22Rv1 (cell line): ENCODE data around the gene ERCC2.

Experiments
- H3K27ac ChIP-seq: fragments of 450-650 bp; 2 replicates; pipeline ENCODE4 v1.5.1; 2017
- ZFX ChIP-seq: fragments of 450-650 bp; IDR thresholded peaks from 2 replicates; pipeline ENCODE4 v1.6.1; 2017; ENCODE audit warnings: antibody characterized with exemption, borderline replicate concordance
- TF ChIP-seq, protein P1 (sequence below): fragments of 450-650 bp; IDR thresholded peaks from 2 replicates; pipeline ENCODE4 v1.5.1; 2017; ENCODE audit warnings: mild to moderate bottlenecking

The ERCC2 gene

DNA sequence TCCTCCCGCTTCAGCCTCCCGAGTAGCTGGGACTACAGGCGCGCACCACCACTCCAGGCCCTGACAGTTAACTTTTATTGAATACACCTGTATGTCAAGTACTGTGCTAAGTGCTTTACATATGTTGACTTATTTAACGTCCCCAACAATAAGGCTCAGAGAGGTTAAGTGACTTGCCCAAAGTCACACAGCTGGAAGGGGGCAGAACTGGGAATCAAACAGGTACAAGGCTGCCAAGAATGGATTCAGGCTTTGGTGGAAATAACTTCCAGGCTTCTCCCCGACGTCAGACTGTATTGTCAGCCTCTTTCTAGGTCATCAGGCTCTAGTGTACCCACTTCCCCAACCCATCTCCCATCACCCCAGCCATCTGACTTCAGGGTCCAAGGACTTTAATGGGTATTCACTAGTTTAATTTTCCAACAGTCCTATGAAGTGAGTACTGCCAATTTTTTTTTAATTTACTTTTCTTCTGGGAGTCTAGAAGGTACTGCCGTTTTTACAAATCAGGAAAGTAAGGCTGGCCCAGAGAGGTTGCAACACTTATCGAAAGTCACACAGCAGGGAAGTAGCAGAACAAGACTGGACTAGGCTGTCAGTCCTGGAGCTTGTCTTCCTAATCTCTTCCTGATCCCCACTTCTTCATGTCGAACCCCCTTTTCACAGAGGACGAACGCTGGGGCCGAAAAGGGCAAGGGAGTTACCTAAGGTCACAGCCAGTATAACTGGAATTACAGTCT lies 42.8 kb downstream of the ERCC2 start:
- TF ChIP-seq, protein P1, sequence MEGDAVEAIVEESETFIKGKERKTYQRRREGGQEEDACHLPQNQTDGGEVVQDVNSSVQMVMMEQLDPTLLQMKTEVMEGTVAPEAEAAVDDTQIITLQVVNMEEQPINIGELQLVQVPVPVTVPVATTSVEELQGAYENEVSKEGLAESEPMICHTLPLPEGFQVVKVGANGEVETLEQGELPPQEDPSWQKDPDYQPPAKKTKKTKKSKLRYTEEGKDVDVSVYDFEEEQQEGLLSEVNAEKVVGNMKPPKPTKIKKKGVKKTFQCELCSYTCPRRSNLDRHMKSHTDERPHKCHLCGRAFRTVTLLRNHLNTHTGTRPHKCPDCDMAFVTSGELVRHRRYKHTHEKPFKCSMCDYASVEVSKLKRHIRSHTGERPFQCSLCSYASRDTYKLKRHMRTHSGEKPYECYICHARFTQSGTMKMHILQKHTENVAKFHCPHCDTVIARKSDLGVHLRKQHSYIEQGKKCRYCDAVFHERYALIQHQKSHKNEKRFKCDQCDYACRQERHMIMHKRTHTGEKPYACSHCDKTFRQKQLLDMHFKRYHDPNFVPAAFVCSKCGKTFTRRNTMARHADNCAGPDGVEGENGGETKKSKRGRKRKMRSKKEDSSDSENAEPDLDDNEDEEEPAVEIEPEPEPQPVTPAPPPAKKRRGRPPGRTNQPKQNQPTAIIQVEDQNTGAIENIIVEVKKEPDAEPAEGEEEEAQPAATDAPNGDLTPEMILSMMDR = no peak
- TF ChIP-seq ZFX = no peak
- H3K27ac ChIP-seq = no peak overlapping the region

DNA sequence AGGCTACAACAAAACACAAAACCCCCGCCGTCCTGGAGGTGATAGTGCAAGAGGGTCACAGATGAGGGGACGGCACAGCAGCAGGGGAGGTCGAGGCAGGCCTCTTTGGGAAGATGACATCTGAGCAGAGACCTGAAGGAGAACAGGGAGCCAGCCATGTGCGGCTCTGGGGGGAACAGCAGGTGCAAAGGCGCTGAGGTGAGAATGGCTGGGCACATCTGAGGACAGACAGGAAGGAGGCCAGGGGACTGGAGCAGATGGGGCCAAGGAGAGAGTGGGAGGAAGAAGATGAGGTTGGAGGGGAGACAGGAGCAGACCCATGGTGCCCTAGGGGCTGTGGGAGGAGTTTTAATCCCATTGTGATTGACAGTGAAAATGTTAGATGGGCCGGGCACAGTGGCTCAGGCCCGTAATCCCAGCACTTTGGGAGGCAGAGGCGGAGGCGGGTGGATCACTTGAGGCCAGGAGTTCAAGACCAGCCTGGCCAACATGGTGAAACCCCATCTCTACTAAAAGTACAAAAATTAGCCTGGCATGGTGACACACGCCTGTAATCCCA lies 45.9 kb downstream of the ERCC2 start:
- no peak overlapping the region for H3K27ac ChIP-seq
- TF ChIP-seq, protein P1 = no peak

DNA sequence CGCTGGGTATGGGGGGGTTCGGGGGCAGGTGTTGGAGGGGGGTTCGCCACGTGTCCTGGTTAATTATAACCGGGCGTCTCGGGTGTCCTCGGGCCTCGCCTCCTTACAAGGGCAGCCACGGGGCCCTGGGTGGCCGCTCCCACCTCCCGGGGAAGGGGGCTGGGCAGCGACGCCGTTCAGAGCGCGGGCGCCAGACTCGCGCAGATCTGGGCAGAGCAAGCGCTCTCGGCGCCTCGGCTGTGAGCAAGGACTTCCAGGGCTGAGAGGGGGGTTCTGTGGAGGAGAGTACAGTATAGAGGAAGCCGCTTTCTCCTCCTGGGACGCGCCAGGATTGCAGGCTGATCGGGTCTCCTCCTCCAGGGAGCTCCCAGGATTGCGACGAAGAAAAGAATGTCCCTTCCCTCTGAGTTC lies 46.7 kb downstream of the ERCC2 start:
- H3K27ac ChIP-seq = no peak overlapping the region
- TF ChIP-seq, protein P1 = no peak
- no peak for TF ChIP-seq ZFX

DNA sequence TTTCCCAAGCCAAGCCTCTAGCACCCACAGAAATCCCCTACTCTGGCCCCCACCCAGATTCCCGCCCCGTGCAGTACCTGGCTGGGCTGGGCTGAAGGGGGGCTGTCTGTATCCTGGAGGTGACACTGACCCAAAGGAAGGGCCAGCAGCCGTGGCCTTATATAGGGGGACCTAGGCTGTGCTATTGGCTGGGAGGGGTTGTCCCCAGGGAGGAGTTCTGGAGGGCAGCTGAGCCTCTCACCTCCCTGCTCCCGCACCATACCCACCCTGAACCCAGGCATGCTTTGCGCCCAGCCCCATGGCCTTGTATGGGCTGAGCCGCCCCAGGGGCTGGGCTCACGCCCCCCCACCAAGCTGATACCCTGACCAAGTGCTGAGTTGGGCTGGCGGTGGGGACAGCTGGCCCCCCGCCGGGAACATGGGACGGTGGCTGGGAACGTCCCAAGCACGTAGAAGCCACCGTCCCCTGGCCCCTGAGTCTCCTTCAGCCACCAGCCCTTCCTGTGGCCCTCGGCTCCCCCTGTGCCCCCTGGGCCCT lies 47.6 kb downstream of the ERCC2 start, which contains the start of gene CKM:
Gene CKM, minus strand, starts transcription at position 132 of the 538 bp plus-strand sequence. CDS start 3,162 bp downstream, outside the sequence.
- TF ChIP-seq, protein P1 = no peak
- TF ChIP-seq ZFX = no peak
- H3K27ac ChIP-seq = no peak within 1 kb of the TSS

DNA sequence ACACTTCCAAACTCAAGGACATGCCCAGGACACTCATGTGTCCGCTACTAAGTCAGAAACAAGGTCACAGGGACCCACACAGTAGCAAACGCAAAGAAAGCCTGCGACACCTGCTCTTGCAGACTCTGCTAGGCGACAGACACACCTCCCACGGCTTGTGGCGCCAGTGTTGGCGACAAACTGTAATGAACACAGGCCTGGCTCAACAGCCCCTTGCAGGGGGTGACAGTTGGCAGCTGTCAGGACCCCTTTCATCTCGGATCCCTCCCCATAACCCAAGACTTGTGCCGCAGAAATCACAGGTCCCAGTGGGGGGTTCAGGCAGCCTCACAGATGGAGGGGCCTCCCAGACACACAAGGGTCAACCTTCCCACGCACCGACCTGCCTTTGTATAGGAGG lies 48.1 kb downstream of the ERCC2 start:
- no peak for TF ChIP-seq ZFX
- TF ChIP-seq, protein P1 = no peak

DNA sequence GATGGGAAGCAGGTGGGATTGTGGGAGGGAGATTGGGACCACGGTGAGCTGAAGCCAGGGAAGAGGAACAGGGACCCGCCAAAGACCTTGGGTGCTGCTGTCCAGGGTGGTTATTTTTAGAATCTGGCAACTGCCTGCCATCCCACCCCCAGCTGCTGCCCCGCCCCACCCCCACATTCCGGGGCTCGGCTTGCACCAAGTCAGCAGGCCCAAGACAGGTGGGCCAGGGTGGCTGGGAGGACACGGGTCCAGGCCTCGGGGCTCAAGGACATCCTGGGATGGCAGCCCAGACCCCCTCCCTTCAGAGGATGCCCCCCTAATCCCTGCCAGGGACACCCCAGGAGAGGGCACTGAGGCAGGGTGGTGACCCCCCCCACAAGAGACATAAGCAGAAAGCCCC lies 48.5 kb downstream of the ERCC2 start:
- H3K27ac ChIP-seq = no peak overlapping the region
- no peak for TF ChIP-seq ZFX
- TF ChIP-seq, protein P1 = no peak

More for the DNA sequence above, 48.1 kb downstream of the ERCC2 start:
- H3K27ac ChIP-seq = no peak overlapping the region
